ENCODE data around the gene COA4. TPM values are rescaled to one million over a fixed set of nuclear protein-coding genes. Genes with fewer than 3 reads are reported as not detected.

COA4 gene
- total RNA-seq, 4 donors from 2014 or later: 42.9 to 106 (median 87.8) TPM

- H3K4me3 ChIP-seq: no peak overlapping the region
- TF ChIP-seq POLR2A (IDR thresholded peaks at IDR 0.05) (no peak), CTCF (IDR thresholded peaks at IDR 0.05) (no peak)
- H3K9me3 ChIP-seq: no peaks in the 10 kb centered on the region
- peak overlapping the region in 3 of 4 donors; percentile 8 to 75 (median 69) for H3K27ac ChIP-seq
- peaks cover 0 to 16% (median 0%) of the 10 kb centered on the region in 3 donors for H3K36me3 ChIP-seq
- peak in 1 of 3 donors; percentile 74 for DNase-seq
- no peaks in the 10 kb centered on the region for H3K27me3 ChIP-seq
- peaks cover 0 to 11% (median 2%) of the 10 kb centered on the region in 4 donors for H3K4me1 ChIP-seq
Measured at GRCh38 chr11:73866586-73866996, 10.1 kb downstream of the COA4 start.

GRCh38 chr11:73866095-73866579, 10.5 kb downstream of the COA4 start:
- TF ChIP-seq CTCF (IDR thresholded peaks at IDR 0.05): peak in 1 of 6 experiments; percentile 5
- TF ChIP-seq POLR2A (IDR thresholded peaks at IDR 0.05): no peak
- no peaks in the 10 kb centered on the region for H3K9me3 ChIP-seq
- peaks cover 0 to 11% (median 2%) of the 10 kb centered on the region in 4 donors for H3K4me1 ChIP-seq
- H3K36me3 ChIP-seq: peaks cover 0 to 15% (median 0%) of the 10 kb centered on the region in 3 donors
- no peaks in the 10 kb centered on the region for H3K27me3 ChIP-seq
- no peak overlapping the region for H3K4me3 ChIP-seq
- no peak for DNase-seq
- peak overlapping the region in 2 of 4 donors; percentile 69 to 75 for H3K27ac ChIP-seq

- Histone ChIP-seq H3K27me3 (no peaks in the 10 kb centered on the region), H3K36me3 (peaks cover 0 to 28% (median 0%) of the 10 kb centered on the region in 3 donors), H3K9me3 (no peaks in the 10 kb centered on the region), H3K27ac (no peak overlapping the region), H3K4me3 (no peak overlapping the region), H3K4me1 (peaks cover 0 to 6% (median 0%) of the 10 kb centered on the region in 4 donors)
- no peak for TF ChIP-seq POLR2A (IDR thresholded peaks at IDR 0.05)
- TF ChIP-seq CTCF (IDR thresholded peaks at IDR 0.05): no peak
- DNase-seq: no peak
Measured at GRCh38 chr11:73862986-73863385, 13.7 kb downstream of the COA4 start.

- no peak for TF ChIP-seq POLR2A (IDR thresholded peaks at IDR 0.05)
- no peak for TF ChIP-seq CTCF (IDR thresholded peaks at IDR 0.05)
- peaks cover 0 to 28% (median 0%) of the 10 kb centered on the region in 3 donors for H3K36me3 ChIP-seq
- no peaks in the 10 kb centered on the region for H3K4me1 ChIP-seq
Measured at GRCh38 chr11:73860202-73860601, 16.4 kb downstream of the COA4 start.

GRCh38 chr11:73859671-73860070, 17.0 kb downstream of the COA4 start:
- Histone ChIP-seq H3K27ac (no peak overlapping the region), H3K27me3 (no peaks in the 10 kb centered on the region), H3K36me3 (peaks cover 0 to 26% (median 0%) of the 10 kb centered on the region in 3 donors), H3K9me3 (no peaks in the 10 kb centered on the region), H3K4me1 (no peaks in the 10 kb centered on the region), H3K4me3 (no peak overlapping the region)
- TF ChIP-seq CTCF (IDR thresholded peaks at IDR 0.05) (no peak), POLR2A (IDR thresholded peaks at IDR 0.05) (no peak)
- no peak for DNase-seq

More at GRCh38 chr11:73860202-73860601, 16.4 kb downstream of the COA4 start:
- H3K4me3 ChIP-seq: no peak overlapping the region
- H3K27ac ChIP-seq: no peak overlapping the region
- DNase-seq: no peak
- no peaks in the 10 kb centered on the region for H3K27me3 ChIP-seq
- no peaks in the 10 kb centered on the region for H3K9me3 ChIP-seq
